ENCODE data around the gene NLGN2. TPM values are rescaled to one million over a fixed set of nuclear protein-coding genes. Genes with fewer than 3 reads are reported as not detected.

NLGN2 gene
- total RNA-seq, 1 donor from 2014 or later = 6.5 TPM

Other genes starting within 250 kb of the NLGN2 start
- gene ASGR1, start 228.5 kb upstream of the NLGN2 start, total RNA-seq = 0.30 TPM
- gene DLG4, start 188.0 kb upstream of the NLGN2 start, total RNA-seq = 21.3 TPM
- gene ACADVL, start 187.9 kb upstream of the NLGN2 start, total RNA-seq = 2,270 TPM
- 23.5 TPM for gene DVL2, start 173.3 kb upstream of the NLGN2 start, total RNA-seq
- 29.4 TPM for gene PHF23, start 168.4 kb upstream of the NLGN2 start, total RNA-seq
- 456 TPM for gene GABARAP, start 165.4 kb upstream of the NLGN2 start, total RNA-seq
- gene CTDNEP1, start 156.1 kb upstream of the NLGN2 start, total RNA-seq = 122 TPM
- gene ELP5, start 155.6 kb upstream of the NLGN2 start, total RNA-seq = 85.3 TPM
- 1.8 TPM for gene CLDN7, start 145.4 kb upstream of the NLGN2 start, total RNA-seq
- 170 TPM for gene SLC2A4, start 126.1 kb upstream of the NLGN2 start, total RNA-seq
- 0.77 TPM for gene YBX2, start 113.2 kb upstream of the NLGN2 start, total RNA-seq
- 311 TPM for gene EIF5A, start 100.2 kb upstream of the NLGN2 start, total RNA-seq
- gene GPS2, start 92.5 kb upstream of the NLGN2 start, total RNA-seq = 75.0 TPM
- gene NEURL4, start 78.5 kb upstream of the NLGN2 start, total RNA-seq = 34.7 TPM
- gene ACAP1, start 71.3 kb upstream of the NLGN2 start, total RNA-seq = 17.3 TPM
- gene KCTD11, start 55.7 kb upstream of the NLGN2 start, total RNA-seq = 3.6 TPM
- gene TMEM95, start 52.7 kb upstream of the NLGN2 start, total RNA-seq = not detected
- gene TNK1, start 26.8 kb upstream of the NLGN2 start, total RNA-seq = 2.2 TPM
- gene PLSCR3, start 13.3 kb upstream of the NLGN2 start, total RNA-seq = 16.1 TPM
- 53.5 TPM for gene TMEM256, start 3.7 kb upstream of the NLGN2 start, total RNA-seq
- gene SPEM1, start 12.5 kb downstream of the NLGN2 start, total RNA-seq = not detected
- gene SPEM2, start 17.8 kb downstream of the NLGN2 start, total RNA-seq = not detected
- gene SPEM3, start 21.0 kb downstream of the NLGN2 start, total RNA-seq = not detected
- gene TMEM102, start 27.6 kb downstream of the NLGN2 start, total RNA-seq = 2.1 TPM
- 13.8 TPM for gene FGF11, start 31.7 kb downstream of the NLGN2 start, total RNA-seq
- gene CHRNB1, start 37.2 kb downstream of the NLGN2 start, total RNA-seq = 9.6 TPM
- 70.9 TPM for gene ZBTB4, start 71.8 kb downstream of the NLGN2 start, total RNA-seq
- gene SLC35G6, start 73.6 kb downstream of the NLGN2 start, total RNA-seq = not detected
- gene POLR2A, start 76.5 kb downstream of the NLGN2 start, total RNA-seq = 39.1 TPM
- gene TNFSF12, start 141.2 kb downstream of the NLGN2 start, total RNA-seq = 36.9 TPM
- gene TNFSF13, start 150.9 kb downstream of the NLGN2 start, total RNA-seq = 8.5 TPM
- 32.8 TPM for gene SENP3, start 154.1 kb downstream of the NLGN2 start, total RNA-seq
- 26.6 TPM for gene CD68, start 171.8 kb downstream of the NLGN2 start, total RNA-seq
- 28.0 TPM for gene MPDU1, start 176.0 kb downstream of the NLGN2 start, total RNA-seq
- 1.2 TPM for gene SOX15, start 182.2 kb downstream of the NLGN2 start, total RNA-seq
- gene FXR2, start 207.1 kb downstream of the NLGN2 start, total RNA-seq = 103 TPM
- 74.4 TPM for gene SAT2, start 220.0 kb downstream of the NLGN2 start, total RNA-seq
- not detected for gene SHBG, start 222.3 kb downstream of the NLGN2 start, total RNA-seq
- 3.2 TPM for gene ATP1B2, start 243.1 kb downstream of the NLGN2 start, total RNA-seq

All from left ventricle myocardium superior (tissue), 1 donor.